Neuronal stem cell (in vitro differentiated cells): Measurements from ENCODE around the gene NOG. TPM values are rescaled to one million over a fixed set of nuclear protein-coding genes. Genes with fewer than 3 reads are reported as not detected.

Experiments
- DNase-seq: peaks from one replicate; pipeline ENCODE4 v3.0.0-alpha.2; 2013; ENCODE audit warnings: low spot score
- H2AFZ ChIP-seq: one replicate; pipeline ENCODE4 v1.6.1; 2013; ENCODE audit warnings: mild to moderate bottlenecking, low read length, inconsistent platforms
- H2AK5ac ChIP-seq: 2 replicates; pipeline ENCODE4 v1.6.1; 2013; ENCODE audit warnings: low read depth, mild to moderate bottlenecking, inconsistent platforms, low read length, moderate library complexity, mixed read lengths
- H2BK120ac ChIP-seq: 2 replicates; pipeline ENCODE4 v1.6.1; 2013; ENCODE audit warnings: low read depth, mild to moderate bottlenecking, inconsistent platforms, low read length, moderate library complexity, mixed read lengths
- H2BK12ac ChIP-seq: one replicate; pipeline ENCODE4 v1.6.1; 2013; ENCODE audit warnings: low read length, inconsistent platforms
- H2BK15ac ChIP-seq: 2 replicates; pipeline ENCODE4 v1.6.1; 2013; ENCODE audit warnings: mild to moderate bottlenecking, low read length, inconsistent platforms, mixed read lengths
- H2BK5ac ChIP-seq: one replicate; pipeline ENCODE4 v1.6.1; 2013; ENCODE audit warnings: inconsistent platforms, mild to moderate bottlenecking, low read length, moderate library complexity
- H3K14ac ChIP-seq: one replicate; pipeline ENCODE4 v1.6.1; 2013; ENCODE audit warnings: low read length, inconsistent platforms
- H3K18ac ChIP-seq: 2 replicates; pipeline ENCODE4 v1.6.1; 2013; ENCODE audit warnings: low read length, inconsistent platforms
- H3K23ac ChIP-seq: 2 replicates; pipeline ENCODE4 v1.6.1; 2013; ENCODE audit warnings: low read depth, mild to moderate bottlenecking, mixed read lengths, low read length, inconsistent platforms; ENCODE audit not compliant: poor library complexity
- H3K27ac ChIP-seq: replicated peaks from 3 replicates; pipeline ENCODE4 v1.5.1; 2013; ENCODE audit warnings: low read length, inconsistent platforms
- H3K27me3 ChIP-seq, 3 experiments: 2 replicates each; pipeline ENCODE4 v1.6.1; 2013; ENCODE audit warnings: low read length in 3 of 3, mild to moderate bottlenecking in 2 of 3, inconsistent platforms in 1 of 3, low read depth in 1 of 3, mixed read lengths in 1 of 3, moderate library complexity in 1 of 3; ENCODE audit not compliant: control insufficient read depth in 3 of 3, insufficient read depth in 3 of 3
- H3K36me3 ChIP-seq, 2 donors: replicated peaks in 1 of 2; 2 replicates each; pipeline ENCODE4 v1.6.1; 2013; ENCODE audit warnings: low read length in 2 of 2; ENCODE audit not compliant: control insufficient read depth in 2 of 2, insufficient read depth in 2 of 2
- H3K4ac ChIP-seq: 2 replicates; pipeline ENCODE4 v1.6.1; 2013; ENCODE audit warnings: inconsistent platforms, mild to moderate bottlenecking, low read length, moderate library complexity
- H3K4me1 ChIP-seq, 2 donors: 1 replicate in 1 of 2; 2 replicates in 1 of 2; pipeline ENCODE4 v1.6.1; 2013; ENCODE audit warnings: low read length in 2 of 2, low read depth in 1 of 2; ENCODE audit not compliant: control insufficient read depth in 2 of 2, insufficient read depth in 1 of 2
- H3K4me2 ChIP-seq: one replicate; pipeline ENCODE4 v1.6.1; 2013; ENCODE audit warnings: mild to moderate bottlenecking, low read length, inconsistent platforms; ENCODE audit not compliant: insufficient read depth, poor library complexity, severe bottlenecking
- H3K4me3 ChIP-seq, 2 donors: 2 replicates each; pipeline ENCODE4 v1.5.1; 2013; ENCODE audit warnings: low read length in 2 of 2, mild to moderate bottlenecking in 2 of 2, inconsistent platforms in 1 of 2, moderate library complexity in 1 of 2
- H3K79me1 ChIP-seq: one replicate; pipeline ENCODE4 v1.6.1; 2013; ENCODE audit warnings: low read depth, mild to moderate bottlenecking, inconsistent platforms, low read length, moderate library complexity
- H3K9ac ChIP-seq: one replicate; pipeline ENCODE4 v1.6.1; 2013; ENCODE audit warnings: mild to moderate bottlenecking, low read depth, low read length, inconsistent platforms; ENCODE audit not compliant: poor library complexity
- H3K9me3 ChIP-seq, 2 donors: replicated peaks in 1 of 2; 2 replicates each; pipeline versions ENCODE3 to v1.6.1; 2013; ENCODE audit warnings: low read length in 2 of 2, mild to moderate bottlenecking in 2 of 2, inconsistent platforms in 1 of 2, low read depth in 1 of 2, mixed read lengths in 1 of 2, moderate library complexity in 1 of 2; ENCODE audit not compliant: control insufficient read depth in 2 of 2, insufficient read depth in 1 of 2
- H4K8ac ChIP-seq: one replicate; pipeline ENCODE4 v1.6.1; 2013; ENCODE audit warnings: low read depth, mild to moderate bottlenecking, inconsistent platforms, low read length, moderate library complexity
- H4K91ac ChIP-seq: one replicate; pipeline ENCODE4 v1.6.1; 2013; ENCODE audit warnings: low read length, low read depth, mild to moderate bottlenecking, inconsistent platforms; ENCODE audit not compliant: poor library complexity
- WGBS, 2 donors: extraction: QIAGEN DNeasy Blood & Tissue Kit; methylation state at CpG; one replicate each; pipeline ENCODE4 v1.1.7; 2013; ENCODE audit warnings: missing lambda C conversion rate in 2 of 2, mixed read lengths in 1 of 2; ENCODE audit not compliant: insufficient read length in 2 of 2, insufficient replicate concordance in 1 of 2; ENCODE audit errors: extremely low coverage in 2 of 2; 5-methylcytosine and 5-hydroxymethylcytosine counted together
- small RNA-seq: library from polyadenylated mRNA; stranded (forward); fragments of <200 nt; extraction: miRNeasy Mini kit (QIAGEN cat#:217004); gene quantifications from one replicate; pipeline ENCODE3, GENCODE V24; 2013; ENCODE audit not compliant: insufficient read depth

NOG gene

GRCh38 chr17:56641894-56642293, 48.4 kb downstream of the NOG start:
- DNase-seq = no peak
- no peaks in the 10 kb centered on the region for H3K27me3 ChIP-seq
- H3K4me2 ChIP-seq = no peak overlapping the region
- H3K4me1 ChIP-seq = peaks cover 0 to 1% of the 10 kb centered on the region in 2 donors
- no peak overlapping the region for H3K9ac ChIP-seq
- no CpG with 5 or more reads among the region's 2 CpGs for WGBS, 2 donors
- no peak overlapping the region for H2AFZ ChIP-seq
- no peak overlapping the region for H3K4me3 ChIP-seq
- H3K4ac ChIP-seq = no peak overlapping the region
- no peaks in the 10 kb centered on the region for H3K36me3 ChIP-seq
- no peak overlapping the region for H2BK12ac ChIP-seq
- H3K14ac ChIP-seq = no peak overlapping the region
- H4K91ac ChIP-seq = no peak overlapping the region
- no peaks in the 10 kb centered on the region for H3K79me1 ChIP-seq
- H4K8ac ChIP-seq = no peak overlapping the region
- no peak overlapping the region for H2AK5ac ChIP-seq
- H3K23ac ChIP-seq = no peak overlapping the region
- H2BK5ac ChIP-seq = no peak overlapping the region
- H3K18ac ChIP-seq = no peak overlapping the region
- H2BK120ac ChIP-seq = no peak overlapping the region
- no peak overlapping the region for H2BK15ac ChIP-seq
- H3K27ac ChIP-seq = no peak overlapping the region
- H3K9me3 ChIP-seq = no peaks in the 10 kb centered on the region

DNA sequence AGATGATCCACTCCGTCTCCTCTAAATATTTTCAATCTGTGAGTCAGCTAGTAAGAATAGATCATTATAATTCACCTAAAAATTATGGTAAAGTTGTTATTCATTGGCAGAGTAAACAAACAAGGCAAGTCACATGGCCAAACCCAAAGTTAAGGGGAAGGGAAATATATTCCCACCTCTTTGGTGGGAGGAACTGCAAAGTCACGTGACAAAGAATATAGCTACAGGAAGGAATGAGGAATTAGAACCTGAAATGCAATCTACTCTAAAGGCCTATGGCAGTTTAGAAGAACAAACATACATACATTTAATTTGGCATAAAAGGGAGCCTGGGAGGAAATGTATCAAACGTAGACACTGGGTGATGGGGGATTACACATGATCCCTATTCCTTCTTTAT, 48.9 kb downstream of the NOG start:
- Histone ChIP-seq H3K4me2 (no peak overlapping the region), H2BK15ac (no peak overlapping the region), H3K27me3 (no peaks in the 10 kb centered on the region), H3K23ac (no peak overlapping the region), H2AK5ac (no peak overlapping the region), H2BK5ac (no peak overlapping the region), H3K9me3 (no peaks in the 10 kb centered on the region), H3K36me3 (no peaks in the 10 kb centered on the region), H3K4me1 (no peaks in the 10 kb centered on the region), H3K14ac (no peak overlapping the region), H3K4me3 (no peak overlapping the region), H3K4ac (no peak overlapping the region), H4K91ac (no peak overlapping the region), H2AFZ (no peak overlapping the region), H3K79me1 (no peaks in the 10 kb centered on the region), H4K8ac (no peak overlapping the region), H3K18ac (no peak overlapping the region), H2BK12ac (no peak overlapping the region), H2BK120ac (no peak overlapping the region), H3K9ac (no peak overlapping the region), H3K27ac (no peak overlapping the region)
- no peak for DNase-seq
- no CpG with 5 or more reads among the region's 3 CpGs for WGBS, 2 donors

Small RNA genes lying within 50 kb of the gene (small RNA-seq; reads per million reads assigned to genes)
- gene RPL39P33 = not detected
